Common myeloid progenitor, CD34-positive (primary cell): ENCODE measurements around the gene SIX4.

ENCODE experiments used
- CTCF ChIA-PET: fragments of 350-600 bp; sonication (Branson Sonifier 250); formaldehyde crosslinking; loops from one replicate; lab custom pipeline; 2021; ENCODE audit warnings: antibody characterized with exemption; lab: Charles Lee
- POLR2A ChIA-PET: fragments of 350-600 bp; sonication (Branson Sonifier 250); formaldehyde crosslinking; loops from one replicate; lab custom pipeline; 2021; ENCODE audit warnings: antibody characterized with exemption; lab: Charles Lee
- DNase-seq, 3 donors: peaks; one replicate each; pipeline versions ENCODE4 v3.0.0 to v3.0.0-alpha.2; 2013
- H3K27ac ChIP-seq, 2 experiments: 1 replicate in 1 of 2; 2 replicates in 1 of 2; pipeline ENCODE4 v1.7.0; 2013; ENCODE audit warnings: inconsistent platforms in 2 of 2, low read length in 2 of 2, mild to moderate bottlenecking in 2 of 2, low read depth in 1 of 2, moderate library complexity in 1 of 2; ENCODE audit not compliant: severe bottlenecking in 2 of 2, insufficient read depth in 1 of 2, poor library complexity in 1 of 2
- H3K27me3 ChIP-seq, 5 experiments: replicated peaks in 2 of 5; 1 replicate in 3 of 5; 2 replicates in 2 of 5; pipeline versions ENCODE4 v1.6.1 to v1.7.0; 2013; ENCODE audit warnings: low read length in 4 of 5, mild to moderate bottlenecking in 2 of 5, moderate library complexity in 2 of 5, inconsistent platforms in 1 of 5; ENCODE audit not compliant: insufficient read depth in 5 of 5, control insufficient read depth in 4 of 5
- H3K36me3 ChIP-seq, 4 experiments: 1 replicate in 2 of 4; 2 replicates in 2 of 4; pipeline versions ENCODE4 v1.6.1 to v1.7.0; 2013; ENCODE audit warnings: low read length in 3 of 4, control low read depth in 1 of 4, mild to moderate bottlenecking in 1 of 4; ENCODE audit not compliant: control insufficient read depth in 4 of 4, insufficient read depth in 4 of 4
- H3K4me1 ChIP-seq, 4 experiments: 1 replicate in 3 of 4; 2 replicates in 1 of 4; pipeline versions ENCODE4 v1.6.1 to v1.7.1; 2013; ENCODE audit warnings: low read length in 3 of 4, mild to moderate bottlenecking in 3 of 4, control low read depth in 1 of 4, inconsistent platforms in 1 of 4, moderate library complexity in 1 of 4; ENCODE audit not compliant: control insufficient read depth in 4 of 4, insufficient read depth in 4 of 4; ENCODE audit errors: control extremely low read depth in 1 of 4
- H3K4me3 ChIP-seq, 7 experiments: 1 replicate in 4 of 7; 2 replicates in 3 of 7; pipeline versions ENCODE4 v1.5.1 to v1.7.0; 2013; ENCODE audit warnings: mild to moderate bottlenecking in 7 of 7, low read length in 6 of 7, moderate library complexity in 6 of 7, inconsistent platforms in 2 of 7, low read depth in 2 of 7, control low read depth in 1 of 7; ENCODE audit not compliant: insufficient read depth in 4 of 7, control insufficient read depth in 1 of 7; ENCODE audit errors: extremely low read depth in 1 of 7
- H3K9me3 ChIP-seq, 5 experiments: 1 replicate in 4 of 5; 2 replicates in 1 of 5; pipeline versions ENCODE4 v1.6.1 to v1.7.1; 2013; ENCODE audit warnings: low read length in 4 of 5, mild to moderate bottlenecking in 2 of 5, inconsistent platforms in 1 of 5, low read depth in 1 of 5, moderate library complexity in 1 of 5; ENCODE audit not compliant: control insufficient read depth in 4 of 5, insufficient read depth in 2 of 5; ENCODE audit errors: control extremely low read depth in 1 of 5
- WGBS: methylation state at CpG from one replicate; pipeline ENCODE4 v1.1.5; 2013; ENCODE audit not compliant: insufficient coverage; 5-methylcytosine and 5-hydroxymethylcytosine counted together

The SIX4 gene

DNA sequence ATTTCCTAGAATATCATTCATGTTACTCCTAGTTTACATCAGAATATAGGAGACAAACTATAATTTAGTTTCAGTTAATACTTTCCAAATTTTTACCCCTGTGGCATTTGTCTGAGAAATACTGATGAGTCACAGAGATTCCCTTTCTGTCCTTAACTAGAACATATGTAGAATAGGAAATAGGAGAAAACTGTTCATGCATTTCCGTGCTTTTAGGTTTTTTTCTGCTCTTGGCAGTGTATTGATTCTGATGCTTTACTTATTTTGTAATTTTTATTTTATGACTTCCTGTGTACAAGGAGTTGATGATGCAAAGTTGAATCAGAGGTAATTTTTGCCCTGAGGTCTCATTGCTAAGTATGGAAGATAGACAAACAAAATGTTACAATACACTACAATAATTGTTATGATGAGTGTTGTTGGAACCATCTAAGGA is 33.4 kb upstream of the SIX4 start:
- DNase-seq = no peak
- H3K4me1 ChIP-seq = peaks cover 10 to 36% (median 18%) of the 10 kb centered on the region in 4 experiments
- WGBS = no CpG with 5 or more reads among the region's 1 CpG
- H3K27ac ChIP-seq = no peak overlapping the region
- no peaks in the 10 kb centered on the region for H3K27me3 ChIP-seq
- H3K36me3 ChIP-seq = no peaks in the 10 kb centered on the region
- H3K9me3 ChIP-seq = no peaks in the 10 kb centered on the region
- H3K4me3 ChIP-seq = no peak overlapping the region
- ChIA-PET POLR2A (no interaction called here), CTCF (no interaction called here)

GRCh38 chr14:60756847-60757246 is 32.7 kb upstream of the SIX4 start:
- H3K4me3 ChIP-seq = no peak overlapping the region
- no peak overlapping the region for H3K27ac ChIP-seq
- DNase-seq = no peak
- no peaks in the 10 kb centered on the region for H3K9me3 ChIP-seq
- ChIA-PET CTCF (no interaction called here), POLR2A (no interaction called here)
- no CpG with 5 or more reads among the region's 1 CpG for WGBS
- no peaks in the 10 kb centered on the region for H3K36me3 ChIP-seq
- peaks cover 10 to 36% (median 18%) of the 10 kb centered on the region in 4 experiments for H3K4me1 ChIP-seq
- H3K27me3 ChIP-seq = no peaks in the 10 kb centered on the region

GRCh38 chr14:60753264-60754119 is 29.3 kb upstream of the SIX4 start:
- no peaks in the 10 kb centered on the region for H3K36me3 ChIP-seq
- ChIA-PET POLR2A (no interaction called here), CTCF (interaction anchor here (1.0 to 1.5 kb wide), 2 partner anchors 25 to 34 kb away, joined by 3 to 7 read pairs; no protein-coding TSS in a partner anchor)
- no peaks in the 10 kb centered on the region for H3K9me3 ChIP-seq
- no peak overlapping the region for H3K4me3 ChIP-seq
- no peaks in the 10 kb centered on the region for H3K27me3 ChIP-seq
- WGBS = 50% methylated on average over 2 of the region's 7 CpGs
- H3K27ac ChIP-seq = no peak overlapping the region
- peak; percentile 67 to 94 (median 91) for DNase-seq
- H3K4me1 ChIP-seq = peaks cover 4 to 32% (median 16%) of the 10 kb centered on the region in 4 experiments

- H3K27me3 ChIP-seq = no peaks in the 10 kb centered on the region
- H3K27ac ChIP-seq = no peak overlapping the region
- peaks cover 0 to 23% (median 0%) of the 10 kb centered on the region in 5 experiments for H3K9me3 ChIP-seq
- peaks cover 0 to 2% (median 0%) of the 10 kb centered on the region in 4 experiments for H3K36me3 ChIP-seq
- no peaks in the 10 kb centered on the region for H3K4me1 ChIP-seq
- no peak for DNase-seq
- ChIA-PET POLR2A (interaction anchor here (0.6 kb wide), 1 partner anchor 307 kb away, joined by 3 read pairs; no protein-coding TSS in a partner anchor), CTCF (no interaction called here)
- no peak overlapping the region for H3K4me3 ChIP-seq
These were observed 20.4 kb upstream of the SIX4 start for GRCh38 chr14:60744566-60744965.

GRCh38 chr14:60738843-60739508 is 14.8 kb upstream of the SIX4 start:
- no peak overlapping the region for H3K4me3 ChIP-seq
- WGBS = 93% methylated on average over 4 of the region's 4 CpGs

DNA sequence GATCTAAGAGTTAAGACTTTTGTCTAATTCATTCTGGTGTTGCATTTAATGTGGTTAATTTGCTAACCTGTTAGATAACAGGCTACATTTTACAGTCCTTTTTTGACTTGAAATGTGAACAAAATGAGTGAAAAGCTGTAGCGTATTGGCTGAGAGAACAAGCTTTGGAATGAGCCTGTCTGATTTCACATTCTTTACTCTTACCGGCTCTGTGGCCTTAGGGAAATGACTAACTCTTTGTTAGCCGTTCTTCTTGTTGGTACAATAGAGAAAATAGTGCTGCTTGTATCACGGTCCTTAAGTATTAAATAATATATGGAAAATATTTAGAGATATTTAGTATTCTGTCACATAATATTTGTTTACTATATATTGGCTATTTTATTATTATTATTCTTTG is 12.3 kb upstream of the SIX4 start:
- ChIA-PET POLR2A (no interaction called here), CTCF (no interaction called here)
- Histone ChIP-seq H3K27ac (no peak overlapping the region), H3K27me3 (peaks cover 5 to 17% (median 8%) of the 10 kb centered on the region in 5 experiments), H3K4me1 (peaks cover 8 to 11% (median 8%) of the 10 kb centered on the region in 4 experiments), H3K9me3 (no peaks in the 10 kb centered on the region), H3K36me3 (no peaks in the 10 kb centered on the region), H3K4me3 (no peak overlapping the region)
- no peak for DNase-seq
- WGBS = 85% methylated on average over 2 of the region's 4 CpGs

More at GRCh38 chr14:60738843-60739508, 14.8 kb upstream of the SIX4 start:
- H3K4me1 ChIP-seq = peaks cover 8 to 11% (median 8%) of the 10 kb centered on the region in 4 experiments
- ChIA-PET POLR2A (no interaction called here), CTCF (no interaction called here)
- DNase-seq = no peak
- H3K9me3 ChIP-seq = peaks cover 0 to 13% (median 0%) of the 10 kb centered on the region in 5 experiments
- peaks cover 0 to 3% (median 0%) of the 10 kb centered on the region in 5 experiments for H3K27me3 ChIP-seq
- H3K27ac ChIP-seq = no peak overlapping the region
- no peaks in the 10 kb centered on the region for H3K36me3 ChIP-seq

DNA sequence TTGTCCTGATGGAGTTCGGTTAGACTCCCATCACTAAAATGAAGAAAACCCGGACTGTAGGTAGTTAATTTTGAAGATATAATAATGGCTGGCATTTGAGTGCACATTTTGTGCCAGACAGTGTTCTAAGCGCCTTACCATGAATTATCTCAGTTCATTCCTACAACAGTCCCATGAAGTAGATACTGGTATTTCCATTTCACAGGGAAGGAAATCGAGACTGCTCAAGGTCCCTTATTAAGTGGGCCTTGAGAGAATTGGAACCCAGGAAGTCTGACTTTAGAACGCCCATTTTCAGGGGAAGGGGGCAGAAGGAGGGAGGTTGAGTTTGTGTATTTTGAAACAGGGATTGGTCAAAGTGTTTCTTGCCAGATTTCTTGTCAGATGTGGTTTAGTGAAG is 11.3 kb upstream of the SIX4 start:
- ChIA-PET CTCF (no interaction called here), POLR2A (no interaction called here)
- Histone ChIP-seq H3K27me3 (peaks cover 5 to 17% (median 8%) of the 10 kb centered on the region in 5 experiments), H3K36me3 (no peaks in the 10 kb centered on the region), H3K9me3 (no peaks in the 10 kb centered on the region), H3K4me1 (peaks cover 8 to 11% (median 8%) of the 10 kb centered on the region in 4 experiments), H3K4me3 (peak overlapping the region in 6 of 7 experiments; percentile 86 to 98 (median 96)), H3K27ac (no peak overlapping the region)
- 41% methylated on average over 2 of the region's 5 CpGs for WGBS
- no peak for DNase-seq
